ENCODE data around the gene TOP1.

The TOP1 gene

DNA sequence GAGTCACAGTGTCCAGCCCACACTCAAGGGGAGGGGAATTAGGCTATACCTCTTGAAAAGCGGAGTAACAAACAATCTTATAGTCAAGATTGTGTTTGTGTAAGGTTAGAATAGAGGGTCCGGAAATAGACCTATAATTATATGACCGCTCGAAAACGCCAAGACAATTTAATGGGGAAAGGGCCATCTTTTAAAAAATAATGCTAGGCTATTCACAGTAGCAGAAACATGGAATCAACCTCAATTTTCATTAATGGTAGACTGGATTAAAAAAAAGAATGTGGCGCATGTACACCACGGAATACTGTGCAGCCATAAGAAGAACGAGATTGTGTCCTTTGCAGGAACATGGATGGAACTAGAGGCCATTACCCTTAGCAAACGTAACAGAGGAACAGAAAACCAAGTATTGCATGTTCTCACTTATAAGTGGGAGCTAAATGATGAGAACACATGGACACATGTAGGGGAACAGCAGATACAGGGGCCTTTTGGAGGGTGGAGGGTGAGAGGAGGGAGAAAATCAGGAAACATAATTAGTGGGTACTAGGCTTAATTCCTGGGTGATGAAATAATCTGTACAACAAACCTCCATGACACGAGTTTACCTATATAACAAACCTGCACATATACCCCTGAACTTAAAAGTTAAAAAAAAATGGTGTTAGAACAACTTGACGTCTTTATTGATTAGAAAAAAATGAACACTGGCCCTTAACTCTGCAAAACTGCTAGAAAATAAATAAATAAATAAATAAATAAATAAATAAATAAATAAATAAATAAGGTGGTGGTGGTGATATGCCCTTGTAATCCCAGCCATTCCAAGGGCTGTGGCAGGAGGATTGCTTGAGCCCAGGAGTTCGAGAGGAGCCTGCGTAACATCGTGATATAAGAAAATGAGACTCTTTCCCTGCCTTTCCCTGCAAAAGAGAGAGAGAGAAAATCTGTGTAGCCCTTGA lies 30.3 kb downstream of the TOP1 start:
- DNase-seq (ENCODE audit: low read depth, low spot score), result no peak

DNA sequence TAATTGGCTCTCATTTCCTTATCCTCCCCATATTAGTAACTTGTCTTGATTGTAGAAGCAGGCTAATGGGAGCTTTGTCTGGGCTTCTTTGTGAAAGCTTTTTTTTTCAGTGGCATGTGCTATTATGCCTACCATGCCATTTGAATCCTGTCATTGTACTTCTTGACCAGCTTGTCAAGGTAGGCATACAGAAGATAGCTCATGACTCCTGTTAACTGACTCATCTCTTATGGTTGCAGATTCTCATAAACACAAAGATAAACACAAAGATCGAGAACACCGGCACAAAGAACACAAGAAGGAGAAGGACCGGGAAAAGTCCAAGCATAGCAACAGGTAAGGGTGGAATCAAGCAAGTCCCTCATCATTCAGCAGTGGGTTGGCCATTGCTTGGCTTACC lies 32.5 kb downstream of the TOP1 start:
- no peak for DNase-seq (ENCODE audit: low read depth, low spot score)

DNA sequence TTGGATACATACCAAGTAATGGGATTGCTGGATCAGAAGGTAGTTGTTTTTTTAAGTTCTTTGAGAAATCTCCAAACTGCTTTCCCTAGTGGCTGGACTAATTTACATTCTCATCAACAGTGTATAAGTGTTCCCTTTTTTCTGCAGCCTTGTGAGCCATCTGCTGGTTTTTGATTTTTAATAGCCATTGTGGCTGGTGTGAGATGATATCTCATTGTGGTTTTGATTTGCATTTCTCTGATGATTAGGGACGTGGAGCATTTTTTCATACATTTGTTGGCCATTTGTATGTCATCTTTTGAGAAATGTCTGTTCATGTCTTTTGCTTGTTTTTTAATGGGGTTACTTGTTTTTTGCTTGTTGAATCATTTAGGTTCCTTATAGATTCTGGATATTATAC lies 34.8 kb downstream of the TOP1 start:
- DNase-seq (ENCODE audit: low read depth, low spot score), result no peak

DNA sequence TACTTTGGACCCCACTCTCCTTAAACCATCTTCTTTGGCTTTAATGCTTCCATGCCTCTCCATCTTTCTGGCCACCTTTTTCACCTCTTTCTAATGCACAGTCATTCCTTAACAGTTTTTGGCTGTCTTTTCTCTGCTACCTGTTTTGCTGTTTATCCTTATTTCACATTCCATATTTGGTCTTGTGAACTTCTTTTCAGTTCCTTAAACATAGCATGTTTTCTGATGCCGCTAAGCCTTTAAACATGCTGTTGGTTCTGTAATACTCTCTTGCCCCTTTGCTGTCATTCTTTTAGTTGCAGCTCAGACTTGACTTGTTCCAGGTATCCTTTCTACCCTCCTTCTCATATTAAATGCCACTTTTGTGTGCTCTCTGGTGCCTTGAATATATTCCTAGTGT lies 35.8 kb downstream of the TOP1 start:
- DNase-seq (ENCODE audit: low read depth, low spot score), result no peak

DNA sequence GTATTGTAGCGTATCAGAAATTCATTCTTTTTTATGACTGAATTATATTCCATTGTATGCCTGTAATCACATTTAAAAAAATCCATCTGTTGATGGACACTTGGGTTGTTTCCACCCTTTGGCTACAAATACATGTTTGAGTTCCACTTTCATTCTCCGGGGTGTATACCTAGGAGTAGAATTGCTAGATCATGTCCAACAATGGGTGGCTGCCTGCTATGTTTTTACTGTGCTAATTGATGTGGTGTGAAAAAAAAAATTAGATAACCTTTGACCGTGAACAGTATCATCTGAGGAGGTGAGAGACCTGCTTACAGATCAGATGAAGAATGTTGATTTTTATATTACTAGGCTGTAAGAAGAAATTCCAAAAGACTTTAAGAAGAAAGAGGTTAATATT lies 37.1 kb downstream of the TOP1 start:
- DNase-seq (ENCODE audit: low read depth, low spot score), result no peak

DNA sequence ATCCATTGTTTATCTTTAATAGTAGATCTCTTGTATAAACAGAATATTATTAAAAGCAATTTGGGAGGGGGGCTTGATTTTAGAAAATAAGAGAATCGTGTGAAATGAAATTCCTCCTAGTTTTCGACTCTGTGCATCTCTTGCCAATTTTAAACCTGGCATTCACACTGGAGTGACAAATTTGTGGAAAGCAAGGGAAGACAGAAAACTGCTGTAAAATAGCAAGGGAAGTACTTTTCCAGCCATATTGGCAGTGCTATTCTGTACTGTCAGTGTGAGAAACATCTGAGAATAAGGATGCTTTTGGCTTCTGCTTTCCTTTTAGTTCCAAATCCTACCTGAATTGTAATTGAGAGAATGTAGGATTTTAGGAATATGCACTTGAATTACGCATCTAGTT lies 40.2 kb downstream of the TOP1 start:
- no peak for DNase-seq (ENCODE audit: low read depth, low spot score)

DNA sequence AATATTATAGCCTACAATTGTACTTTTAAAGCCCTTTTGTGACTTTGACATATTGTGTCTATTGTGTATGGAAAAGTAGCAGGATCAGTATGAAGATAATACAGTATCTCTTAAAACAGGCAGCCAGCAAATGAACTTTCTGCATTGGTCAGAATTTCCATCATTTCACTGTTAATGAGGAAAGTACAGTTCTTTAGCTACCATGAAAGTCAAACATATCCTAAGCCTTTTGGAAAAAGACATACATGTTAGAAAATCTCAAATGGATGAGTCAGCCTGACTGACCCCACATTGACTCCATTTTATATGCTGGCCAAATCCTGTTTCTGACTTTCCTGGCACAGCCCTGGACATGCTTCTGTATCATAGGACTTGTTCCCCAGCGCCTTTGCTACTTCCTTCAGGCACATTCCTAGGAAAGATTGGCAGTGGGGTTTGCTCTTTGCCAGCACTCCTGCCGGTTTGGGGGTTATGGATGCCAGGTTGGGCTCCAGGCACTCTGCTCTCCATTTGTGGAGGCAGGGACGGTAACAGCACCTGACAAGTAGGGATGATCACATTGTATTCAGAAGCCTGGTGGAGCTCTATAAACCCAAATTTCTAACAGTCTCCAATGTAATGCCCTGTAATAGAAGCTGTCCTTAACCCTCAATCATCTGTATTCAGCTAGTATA lies 43.7 kb downstream of the TOP1 start:
- no peak for DNase-seq (ENCODE audit: low read depth, low spot score)

DNA sequence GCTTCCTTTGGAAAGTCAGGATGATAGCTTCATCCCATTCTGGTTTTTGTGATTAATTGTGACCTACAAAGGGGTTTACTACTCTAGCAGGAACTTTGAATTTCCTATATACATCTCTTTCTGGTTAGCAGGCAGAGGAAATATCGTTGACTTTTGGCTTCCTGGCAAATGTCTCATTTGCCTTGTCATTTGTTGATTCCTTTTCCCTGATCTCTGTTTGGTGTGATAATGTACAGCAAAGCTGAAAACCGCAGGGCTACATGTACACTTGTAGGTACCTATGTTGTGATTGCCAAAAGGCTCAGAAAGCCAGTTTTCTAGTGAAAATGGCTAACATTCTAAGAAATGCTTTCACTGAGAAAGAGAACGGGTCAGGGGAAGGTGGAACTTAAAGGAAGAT lies 44.3 kb downstream of the TOP1 start:
- no peak for DNase-seq (ENCODE audit: low read depth, low spot score)

DNA sequence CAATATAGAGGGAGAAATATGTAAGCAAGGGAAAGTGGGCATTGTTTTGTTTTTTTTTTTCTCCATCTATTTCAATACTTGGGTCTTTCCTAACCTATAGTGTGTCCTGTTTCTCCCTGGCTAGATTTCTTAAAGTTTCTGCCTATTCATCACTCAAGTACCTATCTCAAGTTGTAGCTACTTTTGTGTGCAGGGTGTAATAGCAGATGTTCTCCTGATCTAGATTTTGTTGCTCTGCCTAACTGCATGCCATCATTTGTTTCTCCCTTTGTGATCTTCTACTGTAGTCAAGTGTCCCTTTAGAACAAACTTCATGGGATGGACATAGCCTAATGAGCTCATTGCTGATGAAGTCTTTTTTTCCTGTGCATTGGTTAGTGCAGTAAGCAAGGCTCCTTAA lies 45.8 kb downstream of the TOP1 start:
- no peak for DNase-seq (ENCODE audit: low read depth, low spot score)

DNA sequence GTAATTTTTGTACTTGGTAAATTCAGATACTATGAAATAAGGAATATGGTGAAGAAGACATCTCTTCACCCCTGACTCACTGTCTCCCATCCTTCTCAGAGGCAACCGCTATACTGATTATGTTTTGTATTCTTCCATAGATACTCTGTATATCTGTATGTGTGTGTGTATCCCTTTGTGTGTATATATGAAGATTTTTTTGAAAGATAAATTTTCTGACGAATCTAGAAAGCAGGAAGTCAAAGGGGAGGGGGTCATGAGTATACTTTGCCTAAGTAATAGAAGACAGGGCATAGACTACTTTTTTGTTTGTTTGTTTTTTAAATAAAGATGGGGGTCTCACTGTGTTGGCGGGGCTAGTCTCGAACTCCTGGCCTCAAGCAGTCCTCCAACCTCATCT lies 48.2 kb downstream of the TOP1 start:
- no peak for DNase-seq (ENCODE audit: low read depth, low spot score)

DNA sequence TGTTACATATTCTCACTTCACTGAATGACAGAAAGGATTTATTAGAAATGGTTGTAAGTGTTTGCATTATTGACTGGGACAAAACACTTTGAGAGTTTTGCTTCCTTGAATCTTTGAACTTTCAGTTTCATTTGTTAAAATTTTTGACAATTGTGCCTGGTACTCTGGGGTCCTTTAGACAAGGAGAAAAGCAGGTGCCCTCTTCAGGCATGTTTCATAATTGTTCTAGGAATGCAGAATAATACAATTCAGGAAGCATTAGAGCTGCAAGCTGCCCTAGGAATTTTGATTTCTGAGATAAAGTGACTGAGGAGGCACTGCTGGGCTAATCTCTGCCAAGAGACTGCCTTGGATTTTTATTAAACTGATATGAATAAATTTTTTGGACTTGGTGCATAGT lies 49.7 kb downstream of the TOP1 start:
- no peak for DNase-seq (ENCODE audit: low read depth, low spot score)

DNA sequence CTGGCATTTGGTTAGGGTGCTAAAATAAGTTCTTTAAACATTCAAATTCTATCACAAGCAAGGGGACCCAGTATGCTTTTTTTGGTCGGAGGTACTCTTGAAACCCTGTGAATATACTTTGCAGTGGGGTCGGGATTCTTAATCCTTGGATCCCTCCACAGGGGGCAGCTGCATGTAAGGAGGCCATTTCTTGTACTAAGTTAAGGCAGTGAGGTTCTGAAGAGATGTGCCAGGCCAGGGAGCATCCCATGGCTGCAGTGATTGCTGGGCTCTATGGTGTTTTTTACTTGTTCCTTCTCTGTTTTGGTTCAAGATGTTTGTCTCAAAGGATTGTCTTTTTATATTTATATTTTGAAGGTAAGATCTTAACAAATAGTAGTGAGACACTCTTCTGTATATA lies 50.4 kb downstream of the TOP1 start:
- DNase-seq (ENCODE audit: low read depth, low spot score), result no peak

DNA sequence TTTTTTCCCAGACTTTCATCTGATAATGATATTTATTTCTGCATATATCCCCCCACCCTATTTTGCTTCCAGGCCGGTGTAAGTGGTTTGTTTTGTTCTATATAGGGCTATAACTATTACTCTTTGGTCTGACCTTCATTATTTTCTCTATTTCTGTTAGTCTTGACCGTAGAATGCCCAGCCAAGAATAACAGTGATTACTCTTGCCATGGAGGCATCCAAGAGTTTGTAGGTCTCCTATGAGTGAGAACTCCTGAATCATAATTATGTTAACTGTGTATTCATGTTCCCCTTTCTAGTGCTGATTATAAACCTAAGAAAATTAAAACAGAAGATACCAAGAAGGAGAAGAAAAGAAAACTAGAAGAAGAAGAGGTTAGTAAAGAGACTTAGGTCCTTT lies 52.2 kb downstream of the TOP1 start:
- no peak for DNase-seq (ENCODE audit: low read depth, low spot score)

DNA sequence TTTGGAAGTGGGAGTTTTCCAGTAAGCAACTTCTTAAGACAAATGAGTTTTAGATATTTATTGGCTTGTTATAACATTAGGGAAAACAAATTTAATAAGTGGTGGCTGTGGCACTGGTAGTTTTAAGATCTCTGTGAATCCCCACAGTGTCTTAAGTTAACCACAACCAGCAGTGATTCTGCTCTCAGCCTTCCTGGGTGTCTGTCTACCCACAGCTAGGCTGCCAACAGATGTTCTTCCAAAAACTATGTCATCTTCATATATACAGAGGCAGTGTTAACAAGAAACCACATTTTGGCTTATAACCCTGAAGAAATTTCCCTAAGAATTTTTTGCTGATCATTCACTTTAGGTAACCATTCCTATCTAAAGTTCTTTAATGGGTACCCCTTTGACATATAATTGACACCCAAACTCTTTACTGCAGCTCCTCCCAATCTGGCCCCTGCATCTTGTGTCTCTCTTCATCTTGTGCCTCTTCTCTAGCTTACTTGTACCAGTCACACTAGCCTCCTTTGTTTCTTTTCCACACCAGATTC lies 52.7 kb downstream of the TOP1 start:
- no peak for DNase-seq (ENCODE audit: low read depth, low spot score)

DNA sequence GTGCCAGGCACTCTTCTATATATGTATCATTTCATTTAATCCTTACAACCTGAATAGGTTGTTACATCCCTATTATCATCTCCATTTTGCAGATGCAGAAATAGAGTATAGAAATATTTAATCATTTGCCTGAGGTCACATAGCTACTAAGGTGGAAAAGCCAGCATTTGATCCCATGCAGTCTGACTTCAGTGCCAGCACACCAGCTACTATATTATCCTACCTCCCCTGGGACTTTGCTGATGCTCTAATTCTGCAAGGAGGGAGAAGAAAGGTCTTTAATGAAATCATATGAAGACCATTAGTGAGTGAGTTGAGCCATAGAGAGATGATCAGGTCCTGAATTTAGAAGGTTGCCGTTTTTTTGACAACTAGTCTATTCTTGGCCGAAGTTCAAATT lies 53.7 kb downstream of the TOP1 start:
- no peak for DNase-seq (ENCODE audit: low read depth, low spot score)

DNA sequence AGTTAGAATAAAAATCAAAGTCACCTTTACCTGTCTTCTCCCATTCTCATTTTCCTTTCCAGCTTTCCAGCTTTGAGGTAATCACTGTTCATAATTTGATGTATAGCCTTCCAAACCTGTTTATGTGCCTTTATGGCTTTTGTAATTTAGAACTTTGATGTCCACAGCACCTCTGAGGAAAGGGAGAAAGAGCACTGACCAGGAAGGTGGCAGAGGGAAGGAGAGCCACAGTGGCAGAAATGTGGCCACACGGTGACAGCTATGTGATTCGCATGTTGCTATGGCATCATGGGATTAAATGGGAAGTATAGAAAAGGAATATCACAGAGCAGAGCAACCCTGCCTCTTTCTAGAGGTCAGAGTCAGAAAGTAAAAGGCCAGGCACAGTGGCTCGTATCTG lies 57.0 kb downstream of the TOP1 start:
- no peak for DNase-seq (ENCODE audit: low read depth, low spot score)

DNA sequence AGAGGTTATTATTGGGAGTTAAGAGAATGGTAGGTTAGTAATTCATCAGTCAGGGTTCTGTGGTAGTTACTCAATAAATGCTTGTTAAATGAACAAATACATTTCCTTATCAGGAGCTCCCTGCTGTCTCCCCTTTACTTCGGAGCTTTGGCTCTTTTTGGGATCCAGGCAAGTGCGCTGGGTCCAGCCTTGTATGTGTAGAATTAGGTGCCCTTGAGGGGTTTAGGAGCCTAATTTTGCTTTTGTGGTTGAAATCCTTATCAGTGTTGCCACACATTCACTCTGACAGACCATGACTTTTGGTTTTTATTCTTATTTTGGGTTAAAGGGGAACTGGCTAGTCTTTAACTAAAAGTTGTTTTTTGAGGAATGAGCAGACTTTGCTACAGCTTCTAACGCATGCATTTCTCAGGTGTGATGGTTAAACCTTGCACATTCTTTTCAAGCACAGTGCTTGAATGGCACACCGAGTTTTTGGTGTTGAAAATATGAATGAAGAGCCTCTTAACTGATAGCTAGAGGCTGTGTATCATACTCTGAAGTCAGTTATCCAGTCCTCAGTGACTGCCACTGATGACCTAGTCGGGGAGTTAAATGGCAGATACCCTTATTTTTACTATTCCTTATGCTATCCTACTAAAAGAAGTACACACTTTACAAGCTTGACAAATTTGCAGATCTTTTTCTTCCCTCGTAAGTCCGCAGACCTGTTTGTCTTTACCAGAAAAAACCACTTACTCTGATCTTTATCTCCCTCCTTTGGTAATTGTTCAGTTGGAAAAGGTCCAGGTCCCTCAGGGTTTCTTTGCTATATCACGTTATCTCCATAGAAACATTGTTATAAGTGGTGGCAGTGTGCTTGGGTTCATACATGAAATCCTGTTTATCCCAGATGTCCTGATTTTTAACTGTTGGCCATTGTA lies 58.0 kb downstream of the TOP1 start:
- no peak for DNase-seq (ENCODE audit: low read depth, low spot score)

DNA sequence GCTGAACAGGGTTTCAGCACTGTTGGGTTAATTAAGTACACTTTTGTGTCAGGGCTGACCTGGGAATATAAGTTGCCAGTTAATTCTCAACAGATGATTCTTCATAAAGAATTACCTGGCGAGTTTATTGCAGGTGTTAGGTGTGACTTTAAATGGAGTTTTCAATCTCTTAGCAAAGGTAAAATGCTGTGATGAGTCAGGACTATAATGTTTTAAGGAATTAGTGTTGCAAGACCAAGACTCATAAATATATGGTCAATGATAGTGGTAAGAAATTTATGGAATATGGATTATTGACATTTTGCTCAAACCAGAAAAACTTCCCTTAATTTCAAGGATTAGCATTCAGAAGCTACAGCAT lies 58.7 kb downstream of the TOP1 start:
- DNase-seq (ENCODE audit: low read depth, low spot score), result no peak

DNA sequence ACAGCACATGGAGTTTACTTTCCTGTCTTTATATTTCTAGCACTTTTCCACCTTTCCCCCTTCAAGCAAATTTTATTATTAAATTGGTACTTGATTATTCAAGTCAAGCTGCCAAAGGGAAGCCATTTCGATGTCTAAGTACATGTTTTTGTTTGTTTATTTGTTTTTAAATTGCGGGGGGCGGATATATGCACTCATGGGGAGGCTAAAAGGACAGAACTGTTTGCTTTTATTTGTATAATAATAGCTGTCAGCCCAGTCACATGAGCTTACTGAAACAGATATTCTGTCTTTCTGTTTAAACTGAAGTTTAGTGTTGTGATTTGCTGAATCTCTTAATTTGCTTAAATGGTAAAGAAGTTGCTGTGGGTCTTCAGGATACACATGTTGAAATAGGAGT lies 59.2 kb downstream of the TOP1 start:
- no peak for DNase-seq (ENCODE audit: low read depth, low spot score)

DNA sequence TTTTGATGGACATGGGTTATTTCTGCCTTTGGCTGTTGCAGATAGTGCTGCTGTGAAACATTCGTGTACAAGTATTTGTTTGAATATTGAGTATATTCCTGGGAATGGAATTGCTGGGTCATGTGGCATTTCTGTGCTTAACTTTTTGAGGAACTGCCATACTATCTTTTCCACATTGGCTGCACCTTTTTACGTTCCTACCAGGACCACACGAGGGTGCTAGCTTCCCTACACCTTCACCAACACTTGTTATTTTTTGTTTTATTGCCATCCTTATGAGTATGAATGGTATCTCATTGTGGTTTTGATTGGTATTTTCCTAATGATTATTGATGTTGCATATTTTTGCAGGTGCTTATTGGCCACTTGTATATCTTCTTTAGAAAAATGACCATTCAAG lies 60.9 kb downstream of the TOP1 start:
- no peak for DNase-seq (ENCODE audit: low read depth, low spot score)

DNA sequence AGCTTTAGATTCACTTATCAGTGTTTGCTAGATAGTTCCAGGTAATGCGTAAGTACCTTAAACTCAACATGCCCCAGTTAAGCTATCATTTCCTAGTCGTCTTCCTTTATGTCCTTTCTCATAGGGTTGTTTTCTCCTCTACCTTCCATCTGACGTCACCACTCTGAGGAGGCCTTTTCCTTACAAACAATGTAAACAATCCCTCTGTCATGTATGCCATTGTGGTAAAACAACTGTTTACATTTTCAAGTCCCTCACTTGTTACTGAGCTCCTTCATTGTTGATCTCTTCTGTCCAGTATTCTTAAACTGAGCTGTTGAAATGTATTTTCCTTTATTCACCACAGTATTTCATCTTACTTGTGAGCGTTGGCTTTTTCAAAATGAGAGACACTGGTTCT lies 63.3 kb downstream of the TOP1 start:
- DNase-seq (ENCODE audit: low read depth, low spot score), result no peak

Measured in smooth muscle cell of the brain vasculature (primary cell).